GM18498 (cell line): ENCODE results near the gene ITGB7.

ENCODE experiments used
- ATAC-seq: cut with Tn5 transposase; IDR thresholded peaks from one replicate; pipeline ENCODE4 v1.9.1; 2021; ENCODE audit warnings: mild to moderate bottlenecking, moderate library complexity; ENCODE audit not compliant: unreplicated experiment

Gene ITGB7

DNA sequence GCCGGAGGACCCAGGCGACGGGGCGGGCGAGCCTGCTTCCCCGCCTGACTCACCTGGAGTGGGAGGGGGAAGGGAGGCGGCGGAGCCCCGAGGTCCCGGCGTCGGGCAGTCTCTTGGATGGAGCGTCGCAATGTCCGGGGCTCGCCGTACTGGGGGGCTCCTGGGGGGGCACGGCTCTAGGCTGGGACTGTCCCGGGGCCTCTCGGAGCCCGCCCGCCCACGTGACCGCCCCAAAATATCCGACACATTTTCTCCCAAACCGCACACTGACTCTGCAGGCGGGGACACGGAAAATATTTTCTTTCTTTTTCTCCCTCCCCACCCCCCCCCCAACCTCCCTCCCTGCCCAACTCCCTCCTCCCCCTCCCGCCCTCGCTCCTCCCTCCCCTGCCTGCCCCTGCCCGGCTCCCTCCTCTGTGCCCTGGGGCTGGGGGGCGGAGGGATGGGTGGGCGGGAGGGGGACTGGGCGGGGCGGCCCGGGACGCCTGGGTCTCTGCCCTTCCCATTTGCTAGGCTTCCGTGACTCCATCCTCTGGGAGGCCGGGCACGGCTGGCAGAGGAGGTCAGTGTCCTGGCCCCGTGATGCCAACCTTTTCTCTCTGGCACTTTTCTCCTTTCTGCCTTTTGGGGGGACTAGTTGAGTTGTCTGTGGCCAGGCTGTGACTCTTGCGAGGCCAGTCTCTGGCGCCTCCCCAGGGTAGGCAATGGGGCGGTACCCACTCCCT lies 25.0 kb upstream of the ITGB7 start, which contains the start of gene RARG:
RARG (minus strand) TSS at position 289 of the 725 bp plus-strand sequence. CDS start 4,664 bp downstream, outside the sequence.
- ATAC-seq: peak; percentile 61

DNA sequence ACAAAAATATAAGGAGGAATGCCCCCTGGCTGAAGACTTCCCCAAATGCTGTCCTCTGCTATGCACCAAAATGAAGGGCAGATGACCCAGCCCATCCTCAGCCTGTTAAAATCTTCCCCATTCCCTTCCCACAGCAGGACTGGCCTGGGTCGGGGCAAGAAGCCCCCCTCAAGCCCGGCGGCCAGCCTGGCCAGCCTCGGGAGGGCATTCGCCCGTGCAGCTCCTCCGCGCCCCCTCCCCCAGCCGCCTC lies 24.5 kb upstream of the ITGB7 start:
- ATAC-seq: no peak

DNA sequence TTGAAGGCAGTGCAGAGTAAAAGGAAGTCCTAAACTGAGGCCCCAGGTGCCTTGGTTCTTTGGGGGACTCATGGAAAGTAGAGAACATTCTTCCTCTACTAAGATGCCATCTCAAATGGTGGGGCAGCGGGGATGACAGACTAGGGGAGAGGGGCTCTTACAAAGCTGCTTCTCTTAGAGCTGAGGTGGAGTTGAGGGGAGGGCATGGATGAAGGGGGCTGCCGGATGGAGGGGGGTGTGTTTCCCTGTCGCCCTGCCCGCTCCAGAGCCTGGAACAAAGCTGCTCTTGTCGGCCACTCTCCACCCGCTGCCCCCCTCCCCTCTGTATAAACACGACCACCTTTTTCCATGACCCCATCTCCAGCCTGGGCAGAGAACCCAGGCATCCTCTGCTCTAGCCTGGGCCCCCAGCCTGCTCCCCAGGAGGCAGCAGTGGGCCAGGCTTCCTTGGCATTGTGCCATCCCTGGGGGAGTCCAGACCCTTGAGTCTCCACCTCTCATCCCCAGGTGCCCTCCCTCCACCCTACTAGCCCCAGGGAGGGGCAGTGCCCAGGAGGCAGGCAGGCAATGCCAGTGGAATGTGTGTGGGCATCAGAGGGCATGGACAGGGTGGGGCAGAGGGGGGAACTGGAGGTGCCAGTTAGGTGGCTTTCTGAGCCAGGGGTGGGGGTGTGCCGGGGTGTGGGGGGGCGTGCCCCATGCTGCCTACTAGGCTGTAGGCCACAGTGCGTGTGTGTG lies 23.2 kb upstream of the ITGB7 start:
- ATAC-seq: no peak

DNA sequence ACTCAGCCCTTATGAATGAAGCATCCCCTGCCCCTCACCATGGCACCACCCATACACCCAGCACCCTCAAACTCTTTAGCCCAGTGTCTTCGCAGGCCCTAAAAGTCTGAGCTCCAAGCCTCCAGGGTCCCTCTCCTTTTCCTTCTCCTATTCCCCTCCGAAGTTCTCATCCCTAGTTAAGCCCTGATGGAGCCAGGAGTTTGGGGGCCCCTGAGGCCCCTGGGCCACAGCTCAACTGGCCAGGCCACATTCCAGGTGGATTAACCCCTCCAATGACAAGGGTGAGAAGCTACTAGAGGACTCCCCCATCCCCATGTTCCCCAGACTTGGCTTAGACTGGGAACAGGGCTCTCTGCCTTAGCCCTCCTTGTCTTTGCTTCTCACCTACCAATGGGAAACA lies 22.4 kb upstream of the ITGB7 start:
- ATAC-seq: no peak

DNA sequence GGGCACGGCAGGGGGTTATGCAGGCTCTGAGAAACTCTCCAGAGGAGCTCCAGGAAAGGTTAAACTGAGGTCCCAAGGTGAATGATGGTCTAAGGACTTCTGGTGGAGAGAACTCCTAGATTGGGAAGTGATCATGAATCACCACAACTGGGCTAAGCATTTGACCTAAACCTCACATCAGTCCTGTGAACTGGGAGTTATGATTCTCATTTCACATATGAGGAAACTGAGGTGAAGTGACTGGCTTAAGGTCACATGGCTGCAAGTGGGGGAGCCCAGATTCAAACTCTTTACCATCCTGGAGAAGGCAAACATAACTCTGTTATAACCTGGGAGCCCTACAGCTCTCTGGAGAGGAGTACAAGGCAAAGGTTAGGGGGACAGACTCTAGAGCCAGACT lies 20.8 kb upstream of the ITGB7 start:
- ATAC-seq: no peak

DNA sequence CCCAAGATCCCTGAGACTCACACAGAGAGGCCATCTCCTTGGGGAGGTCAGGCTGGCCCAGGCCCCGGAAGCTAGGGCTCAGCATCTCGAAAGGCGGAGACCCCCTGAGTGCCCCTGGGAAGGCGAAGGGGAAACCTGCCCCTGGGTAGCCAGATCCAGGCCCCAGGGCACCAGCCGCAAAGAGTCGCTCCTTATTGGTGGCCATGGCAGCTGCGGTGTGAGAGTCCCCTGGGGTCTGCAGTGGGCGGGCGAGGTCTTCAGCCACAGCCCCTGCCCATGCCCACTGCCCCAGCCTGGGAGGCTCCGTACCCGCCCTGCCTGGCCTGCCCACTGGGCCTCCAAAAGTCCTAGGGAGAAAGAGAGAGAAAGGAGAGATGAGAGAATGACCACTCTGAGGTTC lies 20.3 kb upstream of the ITGB7 start:
- ATAC-seq: no peak

DNA sequence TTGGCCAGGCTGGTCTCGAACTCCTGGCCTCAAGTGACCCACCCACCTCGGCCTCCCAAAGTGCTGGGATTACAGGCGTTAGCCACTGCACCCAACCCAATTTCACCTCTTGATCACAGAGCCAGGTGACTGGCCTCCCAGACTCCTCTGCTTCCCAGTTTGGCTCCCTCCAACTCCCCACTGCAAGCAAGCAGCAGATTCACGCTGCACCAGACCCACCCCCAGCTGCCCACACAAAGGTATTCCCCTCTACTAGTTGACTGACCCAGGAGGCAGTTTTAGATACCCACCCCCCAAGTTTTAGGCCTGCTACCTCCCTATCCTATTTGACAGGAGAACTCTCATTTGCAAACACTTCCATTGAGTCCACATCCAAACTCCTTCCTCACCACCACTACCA lies 19.8 kb upstream of the ITGB7 start:
- no peak for ATAC-seq

DNA sequence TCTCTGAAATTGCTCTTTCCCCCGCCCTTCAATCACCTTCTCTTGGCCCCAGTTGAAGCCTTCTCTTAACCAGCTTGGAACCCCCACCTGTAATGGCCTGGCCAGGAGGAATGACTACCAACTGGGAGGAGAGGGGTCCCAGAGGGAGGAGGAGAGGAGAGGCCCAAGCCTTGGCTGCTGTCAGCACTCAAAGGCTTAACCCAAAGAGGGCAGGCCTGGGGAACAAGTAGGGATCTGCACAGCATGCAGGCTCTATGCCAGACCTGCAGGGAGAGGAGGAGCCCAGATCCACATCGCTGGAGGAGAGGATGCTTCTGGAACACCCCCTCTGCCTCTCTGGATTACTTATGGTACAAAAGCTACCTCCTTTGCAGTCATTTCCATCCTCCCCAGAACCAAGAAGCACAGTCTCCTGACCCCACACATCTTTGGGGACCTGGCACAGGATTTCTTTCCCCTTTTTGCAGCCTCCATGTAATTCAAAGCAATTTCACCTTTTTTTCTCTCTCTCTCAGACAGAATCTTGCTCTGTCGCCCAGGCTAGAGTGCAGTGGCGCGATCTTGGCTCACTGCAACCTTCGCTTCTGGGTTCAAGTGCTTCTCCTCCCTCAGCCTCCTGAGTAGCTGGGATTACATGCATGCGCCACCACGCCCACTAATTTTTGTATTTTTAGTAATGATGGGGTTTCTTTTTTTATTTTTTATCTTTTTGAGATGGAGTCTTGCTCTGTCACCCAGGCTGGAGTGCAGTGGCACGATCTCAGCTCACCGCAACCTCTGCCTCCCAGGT lies 18.8 kb upstream of the ITGB7 start:
- no peak for ATAC-seq

DNA sequence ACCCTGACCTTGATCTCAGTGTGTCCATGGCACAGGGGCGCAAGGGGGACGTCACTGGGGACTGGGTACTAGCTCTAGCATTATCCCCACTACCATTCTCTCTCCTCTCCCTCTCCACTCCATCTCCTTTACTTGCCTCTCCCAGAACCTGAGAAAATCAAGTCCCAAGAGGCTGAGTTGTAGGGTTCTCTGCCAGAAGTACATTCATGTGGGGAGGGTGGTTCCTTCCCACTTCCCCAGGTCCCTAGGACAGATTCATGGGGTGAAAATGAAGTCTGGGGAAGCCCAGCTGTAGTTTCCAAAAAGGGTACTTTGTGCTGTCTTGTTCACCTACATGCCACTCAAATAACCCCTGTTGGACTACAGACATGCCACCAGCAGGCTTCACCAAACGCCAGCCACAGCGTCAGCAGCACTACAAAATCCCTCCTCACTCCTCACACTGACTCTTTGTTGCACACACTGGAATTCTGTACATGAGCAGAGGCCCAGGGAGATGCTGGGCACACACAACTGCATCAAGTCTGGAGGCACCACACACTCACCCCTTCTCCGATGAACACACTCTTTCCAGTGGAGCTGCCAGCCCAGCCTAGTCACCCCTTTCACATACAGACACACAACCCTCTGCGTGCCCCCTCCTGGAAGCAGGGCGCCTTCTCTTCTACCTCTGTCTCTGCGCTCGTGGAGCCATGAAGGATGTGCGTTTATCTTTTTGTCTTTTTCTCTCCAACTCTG lies 18.0 kb upstream of the ITGB7 start:
- no peak for ATAC-seq

DNA sequence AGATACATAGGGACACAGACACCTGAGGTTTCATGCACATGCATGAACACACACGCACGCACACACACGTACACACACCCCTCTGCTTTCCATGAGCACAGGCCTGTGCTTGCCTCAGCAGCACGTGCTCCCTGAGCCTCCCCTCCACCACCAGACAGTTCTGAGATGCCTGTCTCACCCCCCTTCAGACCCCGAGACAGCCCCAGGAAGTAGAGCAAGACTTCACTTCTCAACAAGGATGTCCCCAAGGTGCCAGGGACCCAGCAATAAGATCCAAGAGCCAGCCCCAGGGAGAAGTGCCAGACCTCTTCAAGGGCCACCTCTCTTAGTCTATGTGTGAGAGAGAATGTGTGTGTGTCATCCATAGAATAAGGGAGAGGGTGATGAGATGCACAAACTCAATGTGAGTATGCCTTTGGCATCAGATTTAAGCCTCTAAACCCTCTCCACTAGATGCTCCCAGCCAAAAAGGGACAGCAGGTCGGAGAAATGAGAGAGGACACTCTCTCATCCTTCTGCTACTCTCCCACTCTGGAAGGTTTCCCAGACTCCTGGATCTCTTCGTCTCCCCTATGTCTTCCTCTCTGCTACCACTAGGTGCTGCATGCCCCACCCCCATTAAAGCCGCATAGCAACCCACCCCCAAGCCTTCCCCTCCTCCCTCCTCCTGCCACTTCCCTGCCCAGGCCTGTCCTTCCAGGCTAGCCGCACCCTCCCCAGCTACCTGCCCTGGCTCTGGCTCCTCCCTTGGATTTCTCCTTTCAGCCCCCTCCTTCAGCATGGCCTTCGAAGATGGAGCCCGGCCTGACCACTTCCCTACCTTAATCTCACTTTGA lies 17.2 kb upstream of the ITGB7 start:
- no peak for ATAC-seq

DNA sequence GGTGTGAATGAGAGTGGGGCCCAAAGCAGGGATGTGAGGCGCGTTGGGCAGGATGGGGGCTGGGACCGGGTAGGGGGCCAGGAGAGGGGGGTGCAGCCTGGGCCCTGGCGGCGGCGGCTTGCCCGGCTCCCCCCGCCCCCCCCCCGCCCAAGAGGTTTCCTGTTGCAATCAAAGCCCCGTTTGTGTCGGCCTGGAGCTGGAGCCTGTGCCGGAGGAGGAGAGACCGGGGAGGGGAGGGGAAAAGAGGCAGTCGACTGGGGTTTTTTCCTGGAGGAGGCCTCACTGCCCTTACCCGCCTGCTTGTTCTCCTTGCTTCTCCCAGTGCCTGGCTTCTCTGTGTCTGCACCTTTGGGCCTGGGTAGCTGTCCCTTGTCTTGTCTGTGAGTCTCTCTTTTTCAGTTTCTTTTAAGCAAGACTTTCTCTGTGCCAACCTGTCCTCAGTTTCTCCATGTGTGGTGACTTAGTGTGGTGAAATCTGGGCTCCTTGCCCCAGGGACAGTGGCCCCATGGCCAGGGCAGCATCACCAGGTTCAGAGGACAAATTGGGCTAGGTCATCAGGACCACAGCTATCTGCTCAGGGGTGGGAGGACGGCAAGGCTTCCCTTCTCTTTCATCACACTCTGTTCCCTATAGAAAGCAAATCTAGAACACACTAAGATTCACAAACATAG lies 16.5 kb upstream of the ITGB7 start:
- no peak for ATAC-seq

DNA sequence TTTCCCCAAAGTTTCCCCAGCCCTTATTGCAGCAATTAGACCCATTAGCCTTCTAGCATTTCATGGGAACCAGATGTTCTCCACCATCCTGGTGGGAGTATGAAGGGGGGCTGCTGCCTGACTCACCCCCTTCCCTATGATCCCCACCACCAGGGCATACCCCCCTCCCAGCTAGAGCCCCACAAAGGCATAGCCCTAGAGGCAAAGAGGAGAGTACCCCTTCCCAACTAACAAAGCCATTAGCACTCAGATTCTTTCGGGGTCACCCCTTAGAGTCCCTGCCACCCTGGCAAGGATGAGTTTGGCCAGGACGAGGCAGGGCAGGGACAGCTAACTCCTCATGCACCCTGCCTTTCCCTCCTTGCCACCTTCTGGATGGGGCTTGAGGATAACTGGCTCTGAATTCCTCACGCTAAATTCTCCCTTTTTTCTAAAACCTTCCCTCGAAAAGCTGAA lies 15.8 kb upstream of the ITGB7 start:
- no peak for ATAC-seq

DNA sequence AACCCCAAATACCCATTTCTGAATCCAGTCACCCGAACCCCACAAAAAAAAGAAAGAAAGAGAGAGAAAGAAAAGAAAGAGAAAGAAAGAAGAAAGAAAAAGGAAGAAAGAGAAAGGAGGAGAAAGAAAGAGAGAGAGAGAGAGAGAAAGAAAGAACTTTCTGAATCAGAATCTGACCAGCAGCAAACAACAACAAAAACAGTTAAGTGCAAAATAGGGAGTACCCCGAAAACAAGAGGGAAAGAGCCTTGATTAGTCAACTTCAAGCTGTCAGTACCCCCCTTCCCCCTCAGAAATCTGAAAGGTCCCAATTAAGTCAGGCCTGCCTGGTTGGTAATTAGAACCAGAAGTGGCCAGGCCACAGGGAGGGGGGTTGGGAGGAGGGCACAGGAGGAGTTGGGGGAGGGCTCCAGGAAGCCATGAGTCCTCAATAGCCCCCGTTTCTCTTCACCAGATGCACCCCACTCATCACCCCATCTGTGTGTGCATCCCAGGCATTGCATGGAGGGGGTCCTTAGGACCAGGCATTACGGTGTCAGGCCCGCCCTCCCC lies 15.2 kb upstream of the ITGB7 start:
- no peak for ATAC-seq

DNA sequence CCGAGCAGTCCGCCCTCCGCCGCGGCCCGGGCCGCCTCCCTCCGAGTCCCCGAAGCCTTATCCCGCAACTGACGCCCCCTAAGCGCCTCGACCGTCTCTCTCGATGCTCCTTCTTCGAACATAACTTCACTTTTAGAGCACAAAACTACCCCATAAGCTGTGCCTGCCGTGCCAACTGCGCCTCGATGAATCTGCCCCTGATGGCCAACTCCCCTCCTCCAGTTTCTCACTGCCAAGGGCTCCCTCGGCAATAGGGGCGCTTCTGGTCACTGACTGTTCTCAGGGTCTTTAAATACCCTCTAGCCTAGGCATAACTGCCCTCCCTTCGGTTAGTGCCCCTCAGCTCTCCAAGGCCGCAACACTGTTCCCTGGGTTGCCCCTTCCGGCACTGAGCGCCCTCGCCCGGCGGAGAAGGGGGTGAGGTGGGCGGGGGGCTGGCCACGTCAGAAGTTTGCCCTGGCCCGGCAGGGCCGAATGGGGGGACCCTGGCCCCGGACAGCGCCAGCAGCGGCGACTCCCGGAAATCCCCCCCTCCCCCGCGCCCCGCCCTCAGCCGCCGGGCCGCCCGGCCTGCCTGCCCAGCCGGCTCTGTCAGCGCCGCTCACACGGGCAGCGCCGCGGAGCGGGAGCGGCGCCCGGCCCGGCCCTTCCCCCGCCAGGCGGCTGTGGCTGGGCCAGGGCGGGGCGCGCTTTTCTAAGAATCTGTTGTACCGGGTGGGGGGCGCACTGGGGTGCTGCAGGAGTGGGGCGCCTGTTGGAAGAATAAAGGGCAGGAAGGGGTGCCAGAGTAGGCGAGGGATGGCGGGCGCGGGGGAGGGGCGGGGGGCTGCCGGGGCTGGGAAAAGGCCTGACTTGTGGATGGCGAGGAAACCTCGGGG lies 14.4 kb upstream of the ITGB7 start:
- peak; percentile 33 for ATAC-seq

DNA sequence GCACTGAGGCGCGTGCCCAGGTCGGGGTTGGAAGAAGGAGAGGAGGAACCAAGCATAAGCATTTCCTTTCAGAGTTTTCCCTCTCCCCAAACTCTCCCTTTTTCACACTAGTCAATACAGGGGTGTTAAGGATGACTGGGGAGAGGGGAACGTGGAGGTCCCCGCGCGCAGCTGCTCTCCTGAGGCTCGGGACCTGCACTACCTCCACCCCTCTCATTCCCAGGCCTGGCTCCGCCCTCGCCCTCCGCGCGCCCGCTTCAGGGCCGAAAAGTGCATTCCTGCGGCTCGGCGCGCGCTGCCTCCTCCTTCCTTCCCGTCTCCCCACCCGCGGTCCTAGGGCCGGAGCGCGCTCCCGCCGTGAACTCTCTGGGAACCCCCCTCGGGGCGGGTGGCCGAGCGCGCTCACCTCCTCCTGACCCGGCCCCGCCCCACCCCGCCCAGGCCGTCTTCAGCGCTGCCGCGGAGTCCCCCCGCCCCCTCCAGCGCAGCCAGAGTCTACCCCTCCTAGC lies 13.7 kb upstream of the ITGB7 start:
- ATAC-seq: peak; percentile 70

DNA sequence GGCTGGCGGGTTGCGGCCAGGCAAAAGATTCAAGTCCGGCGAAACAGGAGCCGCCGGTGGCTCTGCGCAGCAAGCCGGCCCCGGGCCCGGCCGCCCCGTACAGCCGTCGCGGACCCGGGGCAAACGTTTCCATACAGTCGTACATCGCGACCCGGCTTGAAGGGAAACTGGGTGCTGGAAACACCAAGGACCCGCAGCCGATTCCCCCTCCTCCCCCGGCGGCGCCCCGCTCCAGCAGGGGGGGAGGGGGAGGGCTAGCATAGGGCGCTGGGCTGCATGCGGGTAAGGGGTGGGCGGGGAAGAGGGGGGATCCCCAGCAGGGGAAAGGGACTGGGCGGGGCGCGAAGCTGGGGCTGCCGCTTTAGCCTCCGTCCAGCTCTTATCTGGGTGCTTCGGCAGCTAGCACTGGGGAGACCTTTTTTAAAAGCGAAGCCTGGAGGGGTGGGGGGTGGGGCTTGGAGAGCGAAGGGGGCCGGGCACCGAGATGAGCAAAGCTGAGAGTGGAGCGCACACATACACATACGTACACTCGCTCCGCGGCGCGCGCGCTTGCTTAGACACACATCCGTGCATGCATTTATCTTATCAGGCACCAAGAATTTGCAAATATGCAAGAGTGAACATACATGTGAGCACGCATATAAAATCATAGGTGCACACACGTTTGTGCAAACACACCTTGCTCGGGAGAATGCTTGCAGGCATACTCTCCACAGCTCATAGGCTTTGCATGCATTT lies 13.1 kb upstream of the ITGB7 start:
- peak; percentile 34 for ATAC-seq

DNA sequence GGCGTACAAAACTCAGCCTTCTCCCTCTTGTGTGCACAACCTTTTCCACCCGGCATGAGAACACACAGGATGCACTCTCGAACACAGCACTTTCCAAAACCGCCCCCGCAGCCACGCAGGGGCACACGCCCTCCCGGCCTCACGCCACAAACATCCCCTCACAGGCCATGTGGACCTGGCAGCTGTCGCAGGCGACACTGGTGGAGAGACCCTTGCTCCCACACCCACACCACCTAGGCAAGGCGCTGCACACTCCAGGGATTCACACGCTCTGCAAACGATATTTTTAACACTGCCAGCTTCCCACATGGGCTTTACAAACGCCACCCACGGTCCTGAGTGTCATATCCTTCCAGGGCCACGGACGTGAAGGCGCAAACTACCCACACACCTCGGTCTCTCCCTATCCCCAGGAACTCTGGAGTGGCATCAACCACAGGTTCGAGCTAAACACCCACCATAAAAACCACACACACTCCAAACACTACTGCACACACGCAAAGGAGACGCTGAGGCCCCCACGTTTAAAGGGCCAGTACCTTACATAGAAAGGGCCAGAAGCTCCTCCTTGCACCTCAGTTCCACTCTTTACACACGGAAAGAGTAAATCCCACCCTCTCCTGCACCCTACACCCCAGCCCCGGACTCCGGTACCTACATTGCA lies 12.4 kb upstream of the ITGB7 start:
- no peak for ATAC-seq
